K562 (cell line): ENCODE measurements around the gene DST. TPM values are rescaled to one million over a fixed set of nuclear protein-coding genes. Genes with fewer than 3 reads are reported as not detected.

Experiments
- CHD1 ChIP-seq: fragments of 200-600 bp; sonication (generic); IDR thresholded peaks from one replicate; pipeline ENCODE4 v1.6.1; 2012; ENCODE audit warnings: mild to moderate bottlenecking, moderate library complexity, low read length, inconsistent platforms
- CTBP1 ChIP-seq: fragments of 450-650 bp; IDR thresholded peaks from 2 replicates; pipeline ENCODE4 v1.6.1; 2016; ENCODE audit warnings: borderline replicate concordance
- HIVEP1 ChIP-seq: fragments of 250-450 bp; sonication (Bioruptor Pico); IDR thresholded peaks from 2 replicates; pipeline ENCODE4 v1.4.0; 2020; ENCODE audit warnings: mild to moderate bottlenecking
- MED1 ChIP-seq: sonication (generic); formaldehyde crosslinking; IDR thresholded peaks from 2 replicates; pipeline ENCODE4 v1.8.1; 2023; ENCODE audit warnings: missing genetic modification reagents, borderline replicate concordance
- NEUROD1 ChIP-seq: fragments of 150-350 bp; IDR thresholded peaks from 2 replicates; pipeline ENCODE4 v1.6.1; 2014; ENCODE audit warnings: borderline replicate concordance, low read length, low read depth; ENCODE audit not compliant: partially characterized antibody
- PKNOX1 ChIP-seq: fragments of 450-650 bp; IDR thresholded peaks from 2 replicates; pipeline ENCODE4 v1.6.1; 2016
- RBM22 ChIP-seq: fragments of 200-400 bp; formaldehyde crosslinking; IDR thresholded peaks from 2 replicates; pipeline ENCODE4 v1.6.1; 2018; ENCODE audit warnings: low read length, low read depth; ENCODE audit not compliant: poor library complexity, severe bottlenecking
- SMC3 ChIP-seq: conservative IDR thresholded peaks from 2 replicates; pipeline ENCODE4 v1.6.1; 2011; ENCODE audit warnings: low read depth, low read length, improper control_type of control experiment; ENCODE audit not compliant: insufficient read depth
- USF1 ChIP-seq: sonication (generic); formaldehyde crosslinking; IDR thresholded peaks from 2 replicates; pipeline ENCODE4 v1.9.0; 2022; ENCODE audit warnings: mild to moderate bottlenecking, missing genetic modification reagents
- USF2 ChIP-seq: sonication (generic); formaldehyde crosslinking; IDR thresholded peaks from 2 replicates; pipeline ENCODE4 v1.5.0; 2020; ENCODE audit warnings: missing genetic modification reagents
- ZNF184 ChIP-seq: sonication (generic); formaldehyde crosslinking; IDR thresholded peaks from 2 replicates; pipeline ENCODE4 v1.5.0; 2020; ENCODE audit warnings: missing genetic modification reagents
- polyA plus RNA-seq, 8 experiments: library from polyadenylated mRNA; depleted of rRNA in 4 of 8; stranded (reverse) in 5 of 8; unstranded in 3 of 8; fragments of >200 nt; fragmentation: Nextera tagmentation in 2 of 8; fragmentation: Illumina TruSeq in 1 of 8; extraction: Ambion mirVana in 2 of 8; extraction: Trizol in 1 of 8; gene quantifications; 2 replicates each; pipeline versions ENCODE4 v1.2.1 to v1.2.3, GENCODE V29; 2011 to 2014; ENCODE audit warnings: inconsistent platforms in 1 of 8, missing spikeins in 1 of 8
- total RNA-seq, 7 experiments: library from RNA; depleted of rRNA in 6 of 7; stranded (reverse); fragments of >200 nt in 6 of 7; fragmentation: Illumina TruSeq in 2 of 7; extraction: Trizol in 2 of 7; gene quantifications; 2 replicates each; pipeline versions ENCODE4 v1.2.1 to v1.2.3, GENCODE V29; 2011 to 2021; ENCODE audit warnings: low replicate concordance in 1 of 7
- TF ChIP-seq, protein P1 (sequence below): fragments of 450-650 bp; formaldehyde crosslinking; IDR thresholded peaks from 2 replicates; pipeline ENCODE4 v1.4.0; 2020; ENCODE audit warnings: mild to moderate bottlenecking, moderate library complexity
- TF ChIP-seq, protein P2 (sequence below): fragments of 200-800 bp; sonication (Bioruptor generic); IDR thresholded peaks from 2 replicates; pipeline ENCODE4 v1.6.1; 2017; ENCODE audit warnings: missing genetic modification characterization, missing compliant biosample characterization

Gene DST
- total and polyA plus RNA-seq, 9 of the 15 experiments (the other 6 are each of a cell fraction or from before 2014, with no cell fraction given): 5.2 to 21.9 (median 13.3) TPM

DNA sequence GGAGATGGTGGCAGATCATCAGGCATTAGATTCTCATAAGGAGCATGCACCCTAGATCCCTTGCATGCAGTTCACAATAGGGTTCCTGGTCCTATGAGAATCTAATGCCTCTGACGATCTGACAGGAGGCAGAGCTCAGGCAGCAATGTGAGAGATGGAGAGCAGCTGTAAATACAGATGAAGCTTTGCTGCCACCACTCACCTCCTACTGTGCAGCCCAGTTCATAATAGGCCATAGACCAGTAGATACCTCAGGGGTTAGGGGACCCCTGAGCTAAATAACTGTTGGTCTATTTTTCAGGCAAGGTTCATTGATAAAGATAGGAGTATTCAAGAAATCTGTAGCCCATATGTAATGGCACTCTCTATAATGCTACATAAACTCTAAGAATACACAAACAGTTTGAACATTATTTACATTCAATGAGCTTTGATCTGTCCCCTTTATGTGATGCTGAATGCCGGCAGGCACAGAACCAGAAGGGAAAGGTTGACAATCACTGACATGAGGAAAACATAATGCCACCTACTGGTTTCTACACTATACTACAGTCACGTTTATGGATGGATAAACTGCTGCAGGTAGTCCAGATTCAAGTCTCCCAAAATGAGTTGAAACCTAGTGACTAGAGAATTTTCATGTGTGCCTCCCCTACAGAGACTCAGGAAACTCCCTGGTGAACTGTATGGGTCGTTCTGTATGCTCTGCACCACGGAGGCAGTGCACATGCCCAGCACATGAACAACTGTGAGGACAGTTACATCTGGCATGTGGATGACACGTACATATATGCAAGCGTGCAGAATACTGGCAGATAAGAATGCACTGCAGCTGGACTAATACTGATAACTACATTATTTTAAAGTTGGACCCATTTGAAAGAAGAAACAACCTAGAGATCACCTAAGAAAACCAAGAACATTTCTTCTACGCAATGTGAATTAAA lies 72.0 kb downstream of the DST start (continued):
- no peak for TF ChIP-seq CTBP1
- no peak for TF ChIP-seq CHD1
- TF ChIP-seq MED1 (CRISPR knock-in tag): no peak
- no peak for TF ChIP-seq ZNF184 (CRISPR knock-in tag)
- TF ChIP-seq, protein P1, sequence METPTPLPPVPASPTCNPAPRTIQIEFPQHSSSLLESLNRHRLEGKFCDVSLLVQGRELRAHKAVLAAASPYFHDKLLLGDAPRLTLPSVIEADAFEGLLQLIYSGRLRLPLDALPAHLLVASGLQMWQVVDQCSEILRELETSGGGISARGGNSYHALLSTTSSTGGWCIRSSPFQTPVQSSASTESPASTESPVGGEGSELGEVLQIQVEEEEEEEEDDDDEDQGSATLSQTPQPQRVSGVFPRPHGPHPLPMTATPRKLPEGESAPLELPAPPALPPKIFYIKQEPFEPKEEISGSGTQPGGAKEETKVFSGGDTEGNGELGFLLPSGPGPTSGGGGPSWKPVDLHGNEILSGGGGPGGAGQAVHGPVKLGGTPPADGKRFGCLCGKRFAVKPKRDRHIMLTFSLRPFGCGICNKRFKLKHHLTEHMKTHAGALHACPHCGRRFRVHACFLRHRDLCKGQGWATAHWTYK: no peak
- no peak for TF ChIP-seq USF2
- 0 out of 2 replicates have a peak, but pooled peaks have one; percentile 33 for TF ChIP-seq SMC3
- no peak for TF ChIP-seq NEUROD1
- TF ChIP-seq PKNOX1: no peak
- TF ChIP-seq HIVEP1 (CRISPR knock-in tag): no peak
- TF ChIP-seq USF1 (CRISPR knock-in tag): no peak
- no peak for TF ChIP-seq RBM22
- TF ChIP-seq, protein P2, sequence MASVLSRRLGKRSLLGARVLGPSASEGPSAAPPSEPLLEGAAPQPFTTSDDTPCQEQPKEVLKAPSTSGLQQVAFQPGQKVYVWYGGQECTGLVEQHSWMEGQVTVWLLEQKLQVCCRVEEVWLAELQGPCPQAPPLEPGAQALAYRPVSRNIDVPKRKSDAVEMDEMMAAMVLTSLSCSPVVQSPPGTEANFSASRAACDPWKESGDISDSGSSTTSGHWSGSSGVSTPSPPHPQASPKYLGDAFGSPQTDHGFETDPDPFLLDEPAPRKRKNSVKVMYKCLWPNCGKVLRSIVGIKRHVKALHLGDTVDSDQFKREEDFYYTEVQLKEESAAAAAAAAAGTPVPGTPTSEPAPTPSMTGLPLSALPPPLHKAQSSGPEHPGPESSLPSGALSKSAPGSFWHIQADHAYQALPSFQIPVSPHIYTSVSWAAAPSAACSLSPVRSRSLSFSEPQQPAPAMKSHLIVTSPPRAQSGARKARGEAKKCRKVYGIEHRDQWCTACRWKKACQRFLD (CRISPR knock-in tag): no peak
